PC-3 (cell line): ENCODE data around the gene SYNE1.

ENCODE experiments used
- CTCF ChIP-seq: fragments of 300-600 bp; sonication (generic); conservative IDR thresholded peaks from 2 replicates; pipeline ENCODE4 v1.5.1; 2017; ENCODE audit warnings: antibody characterized with exemption, low read depth, mild to moderate bottlenecking, low read length
- EZH2 ChIP-seq: fragments of 300-600 bp; sonication (generic); IDR thresholded peaks from one replicate; pipeline ENCODE4 v1.6.1; 2017; ENCODE audit warnings: antibody characterized with exemption, mild to moderate bottlenecking, low read length; ENCODE audit not compliant: unreplicated experiment
- EZH2phosphoT487 ChIP-seq: fragments of 300-600 bp; sonication (generic); IDR thresholded peaks from 2 replicates; pipeline ENCODE4 v1.6.1; 2018; ENCODE audit warnings: mild to moderate bottlenecking, antibody characterized with exemption, low read length, borderline replicate concordance

DNA sequence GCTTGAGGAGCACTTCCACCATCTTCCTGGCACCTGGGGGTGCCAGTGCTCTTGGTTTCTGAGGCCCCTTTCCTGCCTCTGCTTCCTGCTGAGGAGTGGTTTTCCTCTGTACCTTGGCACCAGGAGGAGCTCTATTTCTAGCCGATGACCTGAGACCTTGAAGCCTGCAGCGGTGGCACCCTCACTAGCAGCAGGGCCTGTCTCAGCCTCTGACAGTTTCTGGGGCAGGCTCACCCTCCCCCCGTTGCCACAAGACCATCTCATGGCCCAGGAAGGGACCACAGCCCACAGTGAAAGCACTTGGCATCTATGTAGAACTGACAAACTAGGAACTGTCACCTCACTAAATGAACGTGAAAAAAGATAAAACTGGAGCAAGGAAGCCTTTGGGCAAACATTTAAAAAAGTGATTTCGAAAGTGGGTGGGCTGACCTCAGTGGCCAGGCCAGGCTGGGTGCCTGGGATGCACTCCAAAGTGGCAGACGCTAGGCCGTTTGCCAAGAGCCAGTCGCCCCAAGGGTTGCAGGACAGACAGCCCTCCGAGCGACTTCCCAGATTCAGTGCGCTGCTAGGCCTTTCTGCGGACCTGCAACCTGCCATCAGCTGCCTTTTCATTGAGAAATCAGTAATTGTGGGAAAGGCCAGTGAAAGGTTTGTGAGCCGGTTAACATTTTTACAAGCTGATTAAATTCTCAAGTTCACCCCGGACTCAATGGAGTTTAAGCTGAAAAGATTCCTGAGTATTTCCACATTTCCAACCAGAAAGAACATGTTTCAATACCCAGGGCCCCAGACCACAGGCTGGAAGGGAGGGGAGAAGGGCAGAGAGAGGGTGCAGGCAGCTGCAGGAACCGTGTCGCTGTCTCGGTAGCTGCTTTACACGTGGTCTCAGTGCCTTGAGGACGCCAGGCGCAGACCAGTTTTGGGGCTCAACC lies 526.0 kb downstream of the SYNE1 start:
- TF ChIP-seq CTCF (no peak), EZH2 (no peak), EZH2phosphoT487 (no peak)
